HG03066 (cell line): ENCODE measurements around the gene TMBIM4.

Source experiments
- ATAC-seq: cut with Tn5 transposase; IDR thresholded peaks from one replicate; pipeline ENCODE4 v1.9.1; 2021; ENCODE audit warnings: low read depth; ENCODE audit not compliant: unreplicated experiment

TMBIM4 gene

DNA sequence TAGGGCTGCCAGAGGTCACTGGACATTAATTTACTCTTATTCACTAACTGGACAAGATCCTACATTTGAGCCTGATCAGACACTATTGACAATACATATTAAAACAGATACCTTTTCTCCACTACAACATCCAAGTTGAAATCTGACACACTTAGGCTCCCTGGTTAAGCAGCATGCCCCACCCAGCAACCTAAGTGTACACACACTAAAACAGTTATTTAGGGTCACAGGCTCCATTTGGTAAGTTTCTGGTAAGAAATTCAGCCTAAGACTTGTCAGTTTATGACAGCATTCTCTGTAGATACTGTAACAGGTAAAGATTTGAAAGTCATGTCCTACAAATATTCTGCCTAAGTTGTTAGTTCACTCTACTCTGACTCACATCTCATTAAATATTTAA lies 27.0 kb downstream of the TMBIM4 start:
- no peak for ATAC-seq

DNA sequence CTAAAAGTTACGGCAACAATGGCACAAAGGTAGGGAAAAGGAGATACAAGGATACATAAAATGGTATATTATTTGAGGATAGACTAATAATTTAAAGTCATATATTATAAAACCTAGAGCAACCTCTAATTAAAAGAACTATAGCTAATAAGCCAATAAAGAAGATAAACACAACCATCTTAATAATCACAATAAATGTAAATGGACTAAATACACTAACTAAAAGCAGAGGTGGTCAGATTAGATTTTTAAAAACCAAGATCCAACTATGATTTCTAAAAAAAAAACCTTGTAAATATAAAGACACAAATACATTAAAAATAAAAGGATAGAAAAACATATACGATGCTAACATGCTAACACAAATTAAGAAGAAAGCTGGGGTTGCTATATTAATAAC lies 28.5 kb downstream of the TMBIM4 start:
- no peak for ATAC-seq

DNA sequence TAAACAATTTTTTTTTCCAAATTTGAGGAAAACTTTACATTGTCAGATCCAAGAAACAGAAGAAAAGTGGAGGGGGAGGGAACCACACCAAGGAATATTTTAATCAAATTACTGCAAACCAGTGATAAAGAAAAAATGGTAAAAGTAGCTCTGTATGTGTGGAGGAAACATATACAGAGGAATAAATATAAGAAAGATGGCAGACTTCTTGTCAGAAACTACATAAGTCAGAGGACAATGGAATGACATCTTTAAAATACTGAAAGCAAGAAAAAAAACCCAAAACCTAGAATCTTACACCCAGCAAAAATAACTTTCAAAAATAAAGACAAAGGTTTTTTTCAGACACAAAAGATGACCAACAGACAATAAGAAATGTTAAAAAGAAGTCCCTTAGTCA lies 29.1 kb downstream of the TMBIM4 start:
- no peak for ATAC-seq

DNA sequence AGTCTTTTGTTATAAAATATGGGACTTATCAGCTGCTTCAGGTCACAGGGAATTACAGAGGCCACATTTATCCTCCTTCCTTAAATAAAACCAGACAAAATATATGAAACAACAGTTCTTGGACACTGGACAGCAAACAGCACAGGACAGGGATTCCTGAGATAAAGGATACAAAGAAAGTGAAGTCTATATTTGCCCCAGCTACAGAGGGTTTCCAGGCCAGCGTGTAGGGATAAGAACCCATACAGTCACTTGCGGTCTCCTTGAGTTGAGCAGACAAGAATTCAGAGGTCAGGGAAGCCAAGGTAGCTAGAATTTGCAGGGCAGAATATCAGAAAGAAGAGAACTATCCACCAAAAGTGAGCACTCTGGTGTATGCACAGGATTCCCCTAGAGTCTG lies 30.5 kb downstream of the TMBIM4 start:
- no peak for ATAC-seq

DNA sequence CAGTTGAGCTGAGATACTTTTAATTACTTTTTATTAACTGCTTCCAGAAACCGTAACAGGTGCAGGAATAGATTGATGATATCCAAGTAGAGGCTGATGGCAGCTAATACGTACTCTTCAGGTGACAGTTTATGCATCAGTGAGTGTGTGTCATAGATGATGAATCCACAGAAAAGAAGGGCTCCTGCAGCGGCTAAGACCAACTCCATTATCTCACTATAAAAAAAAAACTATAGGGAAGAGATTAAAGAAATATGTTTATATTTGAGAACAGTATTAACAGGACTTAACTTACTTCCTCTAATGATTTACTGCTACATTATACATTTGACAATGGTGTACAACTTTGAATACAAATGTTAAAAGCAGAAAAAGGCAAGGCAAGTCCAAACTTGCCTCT lies 31.9 kb downstream of the TMBIM4 start:
- no peak for ATAC-seq

DNA sequence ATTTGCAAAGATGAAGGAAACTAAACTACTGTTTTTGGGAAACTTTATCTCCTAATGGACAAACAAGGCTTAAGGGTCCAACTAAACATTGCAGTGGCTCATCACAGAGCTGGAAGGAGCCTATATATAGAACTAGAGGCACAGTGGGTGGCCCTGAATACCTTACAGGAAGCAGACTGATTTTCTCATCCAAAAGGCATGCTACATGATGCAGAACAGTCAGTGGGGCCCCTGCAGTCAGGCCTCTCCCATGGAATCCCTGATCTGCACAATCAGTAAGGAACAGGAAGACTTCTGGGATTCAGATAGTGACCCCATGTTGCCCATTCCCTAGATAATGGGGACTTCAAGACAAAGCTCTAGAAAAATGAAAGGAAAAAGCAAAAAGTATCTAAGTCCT lies 37.4 kb downstream of the TMBIM4 start:
- no peak for ATAC-seq

DNA sequence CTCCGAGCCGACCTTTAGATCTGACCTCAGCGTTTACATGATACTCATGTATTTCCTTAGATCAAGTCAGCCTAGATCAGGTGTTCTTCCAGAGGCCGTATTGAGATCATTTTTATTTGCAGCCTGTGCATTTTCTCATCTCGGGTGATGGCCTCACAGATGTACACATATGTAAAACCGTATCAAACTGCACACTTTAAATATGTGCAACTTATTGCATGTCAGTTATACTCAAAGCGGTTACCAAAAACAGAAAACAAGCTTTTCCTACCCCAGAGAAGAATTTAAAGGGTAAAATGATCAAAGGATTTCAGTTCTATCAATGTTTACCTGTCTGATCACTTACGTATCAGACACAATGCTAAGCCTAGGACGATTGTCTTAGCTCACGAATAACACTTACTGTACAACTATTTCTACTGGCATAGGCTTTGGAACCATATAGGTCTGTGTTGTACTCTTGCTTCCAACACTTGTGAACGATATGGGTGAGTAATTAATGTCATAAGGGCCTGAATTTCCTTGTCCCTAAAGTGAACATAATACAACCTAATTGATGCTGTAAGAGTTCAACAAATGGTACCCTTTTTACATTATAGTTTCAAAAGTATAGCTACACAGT lies 38.6 kb downstream of the TMBIM4 start:
- no peak for ATAC-seq

DNA sequence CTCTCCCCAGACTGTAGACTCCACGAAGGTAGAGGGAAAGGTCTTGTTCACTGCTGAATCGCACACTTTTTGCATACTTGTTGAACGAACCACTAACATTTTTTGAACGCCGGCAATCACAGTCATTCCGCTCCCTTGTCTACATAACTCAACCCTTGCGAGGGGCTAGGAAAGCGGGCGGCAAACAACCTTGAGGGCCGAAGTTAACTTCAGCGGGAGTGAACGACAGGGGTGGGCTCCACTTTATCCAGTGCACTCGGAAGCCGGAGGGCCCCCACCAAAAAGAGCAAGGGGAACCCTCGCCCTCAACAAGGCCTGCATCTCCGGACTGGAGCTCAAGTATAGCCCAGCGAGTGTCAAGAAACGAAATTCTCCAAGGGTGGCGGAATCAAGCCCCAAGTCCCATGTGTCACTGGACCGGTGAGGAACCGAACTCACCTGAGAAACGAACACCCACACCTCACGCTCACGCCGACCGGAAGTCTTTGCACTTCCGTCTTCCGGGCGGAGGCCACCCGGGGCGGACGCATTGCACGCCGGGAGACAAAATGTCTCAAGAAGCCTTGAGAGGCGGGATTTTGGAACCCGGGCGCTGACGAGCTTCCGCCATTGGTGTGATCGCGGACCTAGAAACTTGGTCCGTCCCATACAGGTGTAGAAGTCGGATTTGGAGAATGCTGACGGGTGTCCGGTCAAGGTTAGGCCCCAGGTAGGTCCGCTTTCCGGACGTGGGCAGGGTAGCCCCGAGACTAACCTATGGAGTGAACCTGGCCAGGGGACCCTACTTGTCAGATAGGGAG lies 39.3 kb downstream of the TMBIM4 start, which contains the start of gene LLPH:
TSS of gene LLPH (minus strand) at position 484 of the 800 bp plus-strand sequence. CDS start 1,644 bp downstream, outside the sequence.
- ATAC-seq, result peak; percentile 99

DNA sequence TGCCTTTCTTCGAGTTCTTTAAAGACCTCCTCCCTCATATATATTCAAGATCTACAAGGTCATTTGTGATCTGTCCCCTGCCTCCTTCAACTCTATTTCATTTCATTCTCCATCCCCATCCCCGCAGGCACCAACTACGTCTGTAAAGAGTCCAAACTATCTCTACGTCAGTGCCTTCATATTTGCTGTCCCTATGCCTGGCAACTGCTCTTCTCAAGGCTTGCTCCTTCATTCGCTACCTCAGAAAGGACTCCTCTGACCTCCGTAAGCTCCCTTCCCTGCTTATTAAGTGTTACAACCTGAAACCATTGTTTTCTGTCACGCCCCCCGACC lies 39.9 kb downstream of the TMBIM4 start:
- no peak for ATAC-seq

DNA sequence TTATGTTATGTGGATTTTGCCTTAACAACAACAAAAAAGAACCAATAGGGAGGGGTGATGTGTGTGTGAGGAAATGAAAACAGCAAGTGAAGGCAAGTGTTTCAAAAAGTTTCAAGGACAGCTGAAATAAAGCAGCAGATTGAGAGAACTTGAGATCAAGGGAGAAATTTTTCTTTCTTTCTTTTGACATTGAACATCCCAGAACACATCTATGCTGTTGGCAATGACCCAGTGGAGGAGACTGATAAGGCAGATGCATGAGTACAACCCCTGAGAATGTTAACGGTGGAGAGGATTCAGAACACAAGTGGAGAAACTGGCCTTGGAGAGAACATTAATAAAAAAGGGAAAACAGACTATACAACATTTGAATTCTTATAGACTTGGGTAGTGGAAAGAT lies 42.1 kb downstream of the TMBIM4 start:
- no peak for ATAC-seq

DNA sequence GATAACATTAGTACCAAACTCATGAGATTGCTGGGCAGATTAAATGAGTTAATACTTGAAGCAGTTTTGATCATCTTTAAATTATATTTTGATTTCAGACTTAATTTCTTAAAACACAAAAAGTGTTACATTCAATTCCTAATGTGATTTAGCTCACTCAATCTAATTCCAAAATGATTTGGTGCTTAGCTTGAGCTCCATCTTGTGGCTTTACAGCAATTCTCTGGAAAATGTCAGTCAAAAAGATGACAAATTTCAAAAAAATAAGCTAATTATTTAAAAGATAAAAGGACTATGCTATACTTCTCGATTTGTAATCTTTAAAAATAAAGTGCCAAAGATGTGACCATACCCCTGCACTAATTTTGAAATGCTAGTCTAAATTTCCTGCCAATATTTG lies 49.3 kb downstream of the TMBIM4 start:
- no peak for ATAC-seq

DNA sequence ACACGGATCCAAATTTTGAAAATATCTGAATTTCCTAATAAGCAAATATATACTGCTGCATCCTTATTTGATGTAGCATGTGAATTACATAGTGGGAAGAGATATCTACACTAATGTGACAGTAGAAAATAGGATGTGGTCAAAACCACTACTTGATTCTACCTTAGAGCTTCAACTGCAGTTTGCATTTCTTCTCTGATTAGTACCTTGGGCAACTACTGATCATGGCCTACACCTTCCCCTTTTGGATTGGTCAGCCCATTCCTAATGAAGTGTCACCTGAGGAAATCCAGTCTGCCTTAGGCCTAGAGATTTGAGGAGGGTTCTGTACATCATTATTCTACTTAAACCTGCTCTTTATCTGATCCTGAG lies 49.9 kb downstream of the TMBIM4 start:
- ATAC-seq, result no peak

DNA sequence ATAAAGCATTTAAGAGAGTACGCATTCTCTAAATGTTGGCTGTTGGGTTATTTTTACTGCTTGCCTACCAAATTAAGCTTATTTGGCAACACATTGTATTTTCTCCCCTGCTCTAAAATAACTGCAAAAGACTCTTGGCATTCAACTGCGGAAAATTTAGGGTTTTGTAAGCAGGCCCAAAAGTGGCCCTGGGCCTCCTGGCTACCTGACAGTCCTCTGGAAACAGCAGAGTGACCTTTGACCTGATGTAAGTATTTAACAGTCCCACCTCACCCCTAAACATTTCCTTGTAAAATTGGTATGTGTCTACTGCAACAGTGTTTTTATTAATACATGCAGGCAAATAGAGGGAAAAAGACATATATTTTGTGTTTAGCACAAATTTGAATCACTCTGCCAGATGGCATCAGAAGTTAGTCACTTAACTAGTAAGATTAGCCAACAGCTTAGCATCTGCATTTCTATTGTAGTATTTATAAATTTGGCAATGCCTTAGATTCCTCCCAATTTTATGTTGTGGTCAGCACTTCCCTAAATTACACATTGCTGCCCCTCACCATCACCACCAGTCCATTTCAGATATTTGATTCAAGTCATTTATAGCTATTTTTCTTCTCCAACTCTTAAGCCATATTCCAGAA lies 50.4 kb downstream of the TMBIM4 start:
- no peak for ATAC-seq

DNA sequence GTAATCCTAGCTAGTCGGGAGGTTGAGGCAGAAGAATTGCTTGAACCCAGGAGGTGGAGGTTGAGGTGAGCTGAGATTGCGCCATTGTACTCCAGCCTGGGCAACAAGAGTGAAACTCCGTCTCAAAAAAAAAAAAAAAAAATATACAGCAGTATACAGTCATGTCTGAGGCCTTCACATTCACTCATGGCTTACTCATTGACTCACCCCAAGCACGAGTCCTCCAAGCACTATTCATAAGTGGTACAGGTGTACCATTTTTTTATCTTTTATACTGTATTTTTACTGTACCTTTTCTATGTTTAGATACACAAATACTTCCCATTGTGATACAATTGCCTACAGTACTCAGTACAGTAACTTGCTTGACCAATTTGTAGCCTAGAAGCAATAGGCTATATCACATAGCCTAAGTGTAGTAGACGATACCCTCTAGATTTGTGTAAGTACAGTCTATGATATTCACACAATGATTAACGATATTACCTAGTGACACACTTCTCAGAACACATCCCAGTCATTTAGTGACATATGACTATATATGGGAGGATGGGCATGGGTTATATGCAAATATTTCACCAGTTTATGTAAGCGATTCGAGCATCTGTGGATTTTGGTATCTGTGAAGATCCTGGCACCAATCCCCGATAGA lies 51.4 kb downstream of the TMBIM4 start:
- ATAC-seq, result no peak

DNA sequence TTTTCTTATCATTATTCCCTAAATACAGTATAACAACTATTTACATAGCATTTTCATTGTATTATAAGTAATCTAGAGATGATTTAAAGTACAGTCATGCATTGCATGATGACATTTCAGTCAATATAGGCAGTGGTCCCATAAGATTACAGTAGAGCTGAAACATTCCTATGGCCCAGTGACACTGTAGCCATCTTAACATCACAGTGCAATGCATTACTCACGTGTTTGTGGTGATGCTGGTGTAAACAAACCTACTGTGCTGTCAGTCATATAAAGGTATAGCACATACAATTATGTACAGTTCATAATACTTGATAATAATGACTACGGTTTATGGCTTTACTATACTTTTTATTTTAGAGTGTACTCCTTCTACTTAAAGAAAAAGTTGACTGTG lies 52.6 kb downstream of the TMBIM4 start:
- no peak for ATAC-seq

DNA sequence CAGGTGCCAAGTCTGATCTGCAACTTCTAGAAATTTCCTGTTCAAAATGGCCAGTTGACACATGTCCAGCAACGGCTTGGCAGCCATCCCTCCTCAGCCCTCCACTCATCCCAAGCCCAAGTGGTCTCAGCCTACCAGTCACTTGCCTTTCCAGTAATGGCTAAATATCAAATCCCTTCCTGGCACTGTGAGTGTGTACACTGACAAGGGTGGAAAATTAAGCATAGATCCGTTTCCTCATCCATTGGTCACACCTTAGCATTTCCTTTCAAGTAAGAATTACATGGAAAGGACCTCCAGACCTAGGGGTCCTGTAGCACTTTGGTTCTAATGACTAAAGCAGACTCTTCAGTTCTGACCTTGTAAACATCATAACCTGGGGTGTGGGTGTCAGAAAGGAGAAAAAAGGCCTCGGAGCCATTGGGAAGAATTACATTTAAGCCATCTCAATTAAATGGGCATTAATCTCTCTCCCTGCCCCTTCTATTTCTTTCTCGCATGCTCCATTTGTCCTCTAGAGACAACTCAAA lies 54.7 kb downstream of the TMBIM4 start:
- ATAC-seq, result no peak

DNA sequence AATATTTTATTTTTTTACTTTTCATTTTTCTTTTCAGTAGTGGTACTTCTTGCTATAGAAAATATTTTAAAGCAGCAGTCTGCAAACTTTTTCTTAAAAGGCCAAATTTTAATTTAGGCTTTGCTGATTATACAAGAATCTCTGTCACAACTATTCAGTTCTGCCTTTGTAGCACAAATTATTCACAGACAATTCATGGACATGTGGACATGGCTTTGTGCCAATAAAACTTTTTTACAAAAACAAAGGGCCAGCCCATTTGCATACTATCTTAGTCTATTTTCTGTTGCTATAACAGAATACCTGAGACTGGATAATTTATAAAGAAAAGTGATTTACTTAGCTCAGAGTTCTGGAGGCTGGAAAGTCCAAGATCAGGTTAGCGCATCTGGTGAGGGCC lies 56.3 kb downstream of the TMBIM4 start:
- no peak for ATAC-seq

DNA sequence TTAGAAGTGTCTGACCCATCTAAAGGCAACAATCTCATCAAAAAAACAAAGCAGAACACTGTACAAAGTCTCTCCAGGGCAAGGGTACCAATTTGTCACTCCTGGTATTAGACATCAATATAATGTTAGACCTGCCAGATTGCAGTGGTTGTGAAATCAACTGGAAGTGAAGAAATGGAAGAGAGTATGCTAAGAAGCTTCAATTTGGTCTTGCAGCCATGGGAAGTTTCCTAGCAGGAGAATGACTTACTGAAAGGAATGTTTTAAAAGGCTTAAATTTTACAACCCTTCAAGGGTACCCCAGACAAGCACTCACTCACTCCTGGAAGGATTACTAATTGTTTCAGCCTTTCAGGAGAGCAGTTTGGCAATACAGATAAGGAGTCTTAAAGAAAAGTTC lies 58.2 kb downstream of the TMBIM4 start:
- ATAC-seq, result no peak

DNA sequence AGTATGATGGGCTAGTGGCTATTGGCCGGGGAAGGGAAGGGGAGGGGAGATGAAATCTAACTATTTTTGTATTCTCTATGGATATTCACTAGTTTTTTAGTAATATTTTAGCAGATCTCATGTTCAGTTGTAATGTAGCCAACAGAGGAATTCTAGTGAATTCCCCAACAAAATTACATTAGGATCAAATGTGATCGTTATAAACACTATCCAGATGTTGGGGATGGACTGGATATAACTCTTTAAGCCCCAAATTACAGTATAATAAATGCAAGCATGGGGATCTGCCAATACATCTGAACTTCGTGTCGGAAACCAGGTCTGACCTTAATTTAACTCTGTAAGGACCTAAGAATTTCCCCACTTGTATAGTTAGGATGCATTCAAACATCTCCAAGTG lies 60.7 kb downstream of the TMBIM4 start:
- no peak for ATAC-seq

DNA sequence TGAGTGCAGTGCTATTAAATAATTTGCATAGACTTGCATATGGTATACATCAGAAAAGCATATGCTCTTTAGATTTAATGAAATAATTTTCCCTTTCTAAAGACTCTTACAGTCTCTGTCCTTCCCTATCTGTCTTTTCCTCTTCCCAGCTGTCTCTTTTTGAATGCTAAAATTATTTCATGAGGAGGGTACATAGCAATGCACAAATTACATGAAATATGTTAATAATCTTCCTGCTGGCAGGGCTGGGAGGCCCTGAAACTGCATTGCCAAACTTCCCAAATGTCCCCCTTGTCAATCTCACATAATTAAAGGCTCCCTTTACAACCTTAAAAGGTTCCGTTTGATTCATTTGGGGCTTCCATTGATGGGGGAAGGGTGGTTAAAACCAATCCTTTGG lies 61.4 kb downstream of the TMBIM4 start:
- no peak for ATAC-seq

DNA sequence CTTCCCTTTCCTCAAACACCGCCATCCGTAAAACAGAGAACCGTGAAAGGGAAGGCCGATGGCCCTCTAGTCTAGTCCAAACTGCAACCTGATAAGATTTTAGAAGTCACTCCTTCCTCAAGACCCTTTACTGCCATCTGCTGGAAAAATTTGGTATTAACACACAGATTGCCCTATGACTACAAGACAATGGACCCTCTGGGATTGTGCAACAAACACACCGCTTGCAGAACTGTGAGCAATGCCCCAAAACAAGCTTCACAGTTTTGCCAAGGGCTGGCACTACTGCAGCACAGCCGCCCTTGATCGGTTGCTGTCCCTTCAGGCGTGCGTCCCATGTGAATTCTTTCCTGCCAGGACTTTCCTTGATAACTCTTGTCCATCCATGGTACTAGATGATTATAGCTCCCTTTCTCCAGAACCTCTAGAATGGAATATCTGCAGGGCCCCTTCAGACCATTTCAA lies 62.3 kb downstream of the TMBIM4 start:
- peak; percentile 94 for ATAC-seq
